Retinal pigment epithelial cell (primary cell): ENCODE data around the gene WNT10A.

Source experiments
- DNase-seq: peaks from one replicate; pipeline ENCODE4 v3.0.0-alpha.2; 2010; ENCODE audit warnings: low read depth
- H3K4me3 ChIP-seq: 2 replicates; pipeline ENCODE4 v1.5.1; 2011; ENCODE audit warnings: mild to moderate bottlenecking, low read length, control low read depth, moderate library complexity
- TF ChIP-seq, protein P1 (sequence below): conservative IDR thresholded peaks from 2 replicates; pipeline ENCODE4 v1.5.1; 2011; ENCODE audit warnings: low read depth, low read length, control low read depth, inconsistent platforms

Gene WNT10A

DNA sequence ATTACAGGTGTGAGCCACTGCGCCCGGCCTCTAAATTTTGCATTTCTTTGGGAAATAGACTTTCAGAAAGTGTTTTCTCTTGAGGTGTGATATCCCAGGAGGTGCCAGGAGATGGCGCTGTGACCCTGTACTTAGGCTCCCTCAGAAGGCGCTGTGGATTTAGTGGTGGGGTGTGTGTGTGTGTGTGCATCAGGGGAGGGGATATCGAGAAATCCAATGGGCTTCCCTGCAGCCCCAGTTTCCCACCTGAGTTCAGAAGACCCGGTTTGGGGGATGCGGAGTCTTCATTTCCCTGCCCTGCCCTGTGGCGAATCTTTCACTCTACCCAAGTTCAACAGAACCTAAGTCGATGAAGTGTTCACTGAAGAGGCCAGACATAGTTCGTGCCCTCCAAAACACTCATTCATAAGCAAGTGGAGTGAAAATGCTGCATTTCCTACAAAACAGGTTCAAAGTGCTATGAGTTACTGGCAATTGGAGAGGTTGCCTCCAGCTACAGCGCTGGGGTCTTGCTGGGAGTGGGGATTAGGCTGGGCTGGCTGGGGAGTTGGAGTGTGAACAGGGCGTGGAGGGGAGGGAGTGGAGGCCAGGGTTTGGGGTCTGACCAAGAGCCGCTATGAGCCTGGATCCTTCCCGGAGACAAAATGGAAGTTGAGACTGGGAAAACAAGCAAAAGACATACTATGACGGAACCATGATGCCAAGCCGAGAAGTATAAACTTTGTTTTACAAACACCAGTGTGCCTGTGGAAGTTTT, 27.6 kb upstream of the WNT10A start:
- no peak overlapping the region for H3K4me3 ChIP-seq
- no peak for DNase-seq
- TF ChIP-seq, protein P1, sequence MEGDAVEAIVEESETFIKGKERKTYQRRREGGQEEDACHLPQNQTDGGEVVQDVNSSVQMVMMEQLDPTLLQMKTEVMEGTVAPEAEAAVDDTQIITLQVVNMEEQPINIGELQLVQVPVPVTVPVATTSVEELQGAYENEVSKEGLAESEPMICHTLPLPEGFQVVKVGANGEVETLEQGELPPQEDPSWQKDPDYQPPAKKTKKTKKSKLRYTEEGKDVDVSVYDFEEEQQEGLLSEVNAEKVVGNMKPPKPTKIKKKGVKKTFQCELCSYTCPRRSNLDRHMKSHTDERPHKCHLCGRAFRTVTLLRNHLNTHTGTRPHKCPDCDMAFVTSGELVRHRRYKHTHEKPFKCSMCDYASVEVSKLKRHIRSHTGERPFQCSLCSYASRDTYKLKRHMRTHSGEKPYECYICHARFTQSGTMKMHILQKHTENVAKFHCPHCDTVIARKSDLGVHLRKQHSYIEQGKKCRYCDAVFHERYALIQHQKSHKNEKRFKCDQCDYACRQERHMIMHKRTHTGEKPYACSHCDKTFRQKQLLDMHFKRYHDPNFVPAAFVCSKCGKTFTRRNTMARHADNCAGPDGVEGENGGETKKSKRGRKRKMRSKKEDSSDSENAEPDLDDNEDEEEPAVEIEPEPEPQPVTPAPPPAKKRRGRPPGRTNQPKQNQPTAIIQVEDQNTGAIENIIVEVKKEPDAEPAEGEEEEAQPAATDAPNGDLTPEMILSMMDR = peak; percentile 80

- DNase-seq = no peak
- TF ChIP-seq, protein P1 = no peak
- no peak overlapping the region for H3K4me3 ChIP-seq
These were observed 26.9 kb upstream of the WNT10A start for GRCh38 chr2:218853766-218854165.

GRCh38 chr2:218854860-218855259, 25.8 kb upstream of the WNT10A start:
- H3K4me3 ChIP-seq = no peak overlapping the region
- no peak for DNase-seq
- TF ChIP-seq, protein P1 = no peak

- H3K4me3 ChIP-seq = no peak overlapping the region
- TF ChIP-seq, protein P1 = no peak
- no peak for DNase-seq
These were observed 25.1 kb upstream of the WNT10A start for GRCh38 chr2:218855305-218856166.

DNA sequence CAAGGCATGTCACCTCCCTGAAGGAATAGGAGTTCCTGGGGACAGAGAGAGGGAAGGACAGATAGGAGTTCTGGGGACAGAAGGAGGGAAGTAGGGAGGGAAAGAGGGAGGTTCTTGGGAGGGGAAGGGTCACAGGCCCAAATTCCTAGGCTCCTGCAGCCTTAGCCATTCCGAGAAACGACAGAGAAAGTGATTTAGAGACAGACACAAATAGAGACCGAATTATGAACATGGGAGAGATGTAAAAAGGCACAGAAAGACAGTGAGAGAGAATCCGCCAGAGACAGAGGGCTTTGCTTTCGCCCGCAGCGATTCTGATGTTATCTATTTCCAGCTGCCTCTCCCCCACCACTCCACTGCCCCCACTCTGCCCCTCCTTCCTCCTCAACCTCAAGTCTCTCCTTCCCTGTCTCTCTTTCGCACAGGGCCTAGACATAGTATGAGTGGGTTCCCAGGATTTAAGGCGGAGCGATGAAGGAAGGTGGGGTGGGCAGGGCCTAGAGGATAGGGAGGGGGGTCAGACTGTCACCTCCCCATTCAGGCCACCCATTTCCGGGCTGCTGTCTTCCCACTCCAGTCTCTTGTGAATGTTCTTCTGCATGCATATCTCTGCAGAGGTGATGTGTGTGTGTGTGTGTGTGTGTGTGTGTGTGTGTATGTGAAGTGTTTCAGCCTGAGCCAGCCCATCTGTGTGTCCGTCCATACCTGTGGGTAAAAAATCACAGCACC, 24.3 kb upstream of the WNT10A start:
- DNase-seq = no peak
- TF ChIP-seq, protein P1 = no peak

GRCh38 chr2:218856896-218857243, 23.8 kb upstream of the WNT10A start:
- H3K4me3 ChIP-seq = no peak overlapping the region
- TF ChIP-seq, protein P1 = no peak

More for the DNA sequence above, 24.3 kb upstream of the WNT10A start:
- H3K4me3 ChIP-seq = no peak overlapping the region

More at GRCh38 chr2:218856896-218857243, 23.8 kb upstream of the WNT10A start:
- no peak for DNase-seq
